ENCODE data around the gene BTBD17. TPM values are rescaled to one million over a fixed set of nuclear protein-coding genes. Genes with fewer than 3 reads are reported as not detected.

BTBD17 gene
- total RNA-seq, 1 donor from 2014 or later, result not detected

DNA sequence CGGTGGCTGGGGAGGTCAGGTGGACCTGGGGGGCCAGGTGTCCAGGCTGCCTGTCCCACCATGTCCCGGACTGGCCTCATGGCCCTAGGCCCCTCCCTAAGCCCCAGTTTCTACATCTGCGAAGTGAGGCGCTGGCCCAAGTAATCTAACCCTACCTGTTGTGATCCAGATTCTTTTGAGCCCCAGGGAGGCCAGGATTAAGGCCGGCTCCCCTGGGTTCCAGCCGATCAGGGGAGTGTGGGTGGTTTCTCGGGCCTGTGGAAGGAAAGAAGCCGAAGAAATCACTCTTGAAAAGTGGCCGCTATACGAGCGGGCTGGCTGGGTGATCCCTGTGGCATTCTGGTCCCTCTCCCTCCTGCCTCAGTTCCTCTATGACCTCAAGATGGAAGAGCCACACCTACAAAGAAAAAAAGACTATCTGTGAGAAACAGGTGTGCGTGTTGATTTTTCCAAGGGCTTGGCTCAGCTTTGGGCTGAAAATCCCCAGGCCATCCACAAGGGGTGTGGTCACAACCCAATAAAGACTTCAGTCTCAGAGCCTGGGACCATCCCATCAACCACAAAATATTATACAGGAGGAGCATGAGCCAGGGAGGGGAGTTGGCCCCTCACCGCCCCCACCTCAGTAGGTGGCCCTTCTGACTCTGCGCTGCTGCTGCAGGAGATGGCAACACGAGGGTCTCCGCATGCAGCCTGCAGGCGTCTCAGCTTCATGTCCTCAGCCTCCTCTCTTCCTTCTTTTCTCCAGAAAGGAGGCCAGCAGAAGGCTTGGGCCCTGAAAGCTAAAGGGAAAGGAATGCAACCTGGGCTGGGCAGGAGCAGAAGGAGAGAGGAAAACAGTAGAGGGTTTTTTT is 25.9 kb upstream of the BTBD17 start:
- FAIRE-seq (no peak), DNase-seq (ENCODE audit: low read depth) (no peak)
- peaks cover 31% of the 10 kb centered on the region for H3K27me3 Mint-ChIP-seq (ENCODE audit: low read depth, unreplicated experiment)
- H3K4me3 ChIP-seq (ENCODE audit: insufficient read depth, low read depth, low read length), result no peak overlapping the region
- no peak overlapping the region for H3K4me2 ChIP-seq (ENCODE audit: low read length)
- H3K79me2 ChIP-seq (ENCODE audit: insufficient read depth, low read length), result no peaks in the 10 kb centered on the region
- no peak overlapping the region for H3K9ac ChIP-seq (ENCODE audit: low read length)
- H3K9me3 ChIP-seq (ENCODE audit: insufficient read depth, low read depth, low read length), result no peaks in the 10 kb centered on the region
- H4K20me1 ChIP-seq (ENCODE audit: insufficient read depth, low read length), result no peaks in the 10 kb centered on the region
- peaks cover 6% of the 10 kb centered on the region for H3K4me1 Mint-ChIP-seq (ENCODE audit: low read depth, unreplicated experiment)
- no peaks in the 10 kb centered on the region for H3K9me3 Mint-ChIP-seq (ENCODE audit: unreplicated experiment)
- H3K36me3 Mint-ChIP-seq (ENCODE audit: low read depth, unreplicated experiment), result no peaks in the 10 kb centered on the region
- H2AFZ ChIP-seq (ENCODE audit: low read depth, low read length), result no peak overlapping the region
- no peak overlapping the region for H3K4me3 Mint-ChIP-seq (ENCODE audit: unreplicated experiment)
- no peaks in the 10 kb centered on the region for H3K36me3 ChIP-seq (ENCODE audit: insufficient read depth, low read length)
- H3K4me1 ChIP-seq (ENCODE audit: insufficient read depth, low read length), result no peaks in the 10 kb centered on the region
- H3K27ac Mint-ChIP-seq (ENCODE audit: unreplicated experiment), result no peak overlapping the region
- TF ChIP-seq, protein P1, sequence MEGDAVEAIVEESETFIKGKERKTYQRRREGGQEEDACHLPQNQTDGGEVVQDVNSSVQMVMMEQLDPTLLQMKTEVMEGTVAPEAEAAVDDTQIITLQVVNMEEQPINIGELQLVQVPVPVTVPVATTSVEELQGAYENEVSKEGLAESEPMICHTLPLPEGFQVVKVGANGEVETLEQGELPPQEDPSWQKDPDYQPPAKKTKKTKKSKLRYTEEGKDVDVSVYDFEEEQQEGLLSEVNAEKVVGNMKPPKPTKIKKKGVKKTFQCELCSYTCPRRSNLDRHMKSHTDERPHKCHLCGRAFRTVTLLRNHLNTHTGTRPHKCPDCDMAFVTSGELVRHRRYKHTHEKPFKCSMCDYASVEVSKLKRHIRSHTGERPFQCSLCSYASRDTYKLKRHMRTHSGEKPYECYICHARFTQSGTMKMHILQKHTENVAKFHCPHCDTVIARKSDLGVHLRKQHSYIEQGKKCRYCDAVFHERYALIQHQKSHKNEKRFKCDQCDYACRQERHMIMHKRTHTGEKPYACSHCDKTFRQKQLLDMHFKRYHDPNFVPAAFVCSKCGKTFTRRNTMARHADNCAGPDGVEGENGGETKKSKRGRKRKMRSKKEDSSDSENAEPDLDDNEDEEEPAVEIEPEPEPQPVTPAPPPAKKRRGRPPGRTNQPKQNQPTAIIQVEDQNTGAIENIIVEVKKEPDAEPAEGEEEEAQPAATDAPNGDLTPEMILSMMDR (IDR thresholded peaks at IDR 0.05; ENCODE audit: insufficient read depth, low read depth, low read length), result no peak
- TF ChIP-seq EZH2 (IDR thresholded peaks at IDR 0.05; ENCODE audit: insufficient read depth, low read length), result no peak
- no peaks in the 10 kb centered on the region for H3K27me3 ChIP-seq (ENCODE audit: insufficient read depth, low read length)
- no peak overlapping the region for H3K27ac ChIP-seq (ENCODE audit: low read depth, low read length)

DNA sequence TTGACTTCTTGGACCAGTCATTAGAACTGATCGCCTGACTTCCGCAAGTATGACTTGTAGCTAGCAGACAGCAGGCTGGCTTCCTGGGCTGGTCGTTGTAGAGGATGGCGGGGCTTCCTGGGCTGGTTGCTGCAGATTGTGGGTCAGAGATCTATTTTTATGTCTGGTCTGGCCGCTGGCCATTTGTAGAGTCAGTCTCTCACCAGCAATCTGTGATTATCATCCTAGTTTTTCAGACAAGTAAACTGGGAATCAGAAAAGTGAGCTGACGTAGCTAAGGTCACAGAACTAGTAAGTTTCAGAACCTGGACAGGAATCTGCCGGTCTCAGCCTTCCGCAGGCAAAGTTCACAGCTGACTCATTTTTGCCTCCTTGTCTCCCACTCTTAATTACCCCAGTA is 24.7 kb upstream of the BTBD17 start:
- Mint-ChIP-seq H3K36me3 (ENCODE audit: low read depth, unreplicated experiment) (no peaks in the 10 kb centered on the region), H3K27me3 (ENCODE audit: low read depth, unreplicated experiment) (peaks cover 33% of the 10 kb centered on the region), H3K4me1 (ENCODE audit: low read depth, unreplicated experiment) (peaks cover 6% of the 10 kb centered on the region), H3K4me3 (ENCODE audit: unreplicated experiment) (no peak overlapping the region), H3K27ac (ENCODE audit: unreplicated experiment) (no peak overlapping the region), H3K9me3 (ENCODE audit: unreplicated experiment) (no peaks in the 10 kb centered on the region)
- Histone ChIP-seq H3K4me1 (ENCODE audit: insufficient read depth, low read length) (no peaks in the 10 kb centered on the region), H3K79me2 (ENCODE audit: insufficient read depth, low read length) (no peaks in the 10 kb centered on the region), H3K9ac (ENCODE audit: low read length) (no peak overlapping the region), H2AFZ (ENCODE audit: low read depth, low read length) (no peak overlapping the region), H4K20me1 (ENCODE audit: insufficient read depth, low read length) (no peaks in the 10 kb centered on the region), H3K4me3 (ENCODE audit: insufficient read depth, low read depth, low read length) (no peak overlapping the region), H3K4me2 (ENCODE audit: low read length) (no peak overlapping the region), H3K36me3 (ENCODE audit: insufficient read depth, low read length) (no peaks in the 10 kb centered on the region), H3K27ac (ENCODE audit: low read depth, low read length) (no peak overlapping the region), H3K27me3 (ENCODE audit: insufficient read depth, low read length) (no peaks in the 10 kb centered on the region), H3K9me3 (ENCODE audit: insufficient read depth, low read depth, low read length) (no peaks in the 10 kb centered on the region)
- peak; percentile 51 for DNase-seq (ENCODE audit: low read depth)
- no peak for TF ChIP-seq EZH2 (IDR thresholded peaks at IDR 0.05; ENCODE audit: insufficient read depth, low read length)
- TF ChIP-seq, protein P1 (IDR thresholded peaks at IDR 0.05; ENCODE audit: insufficient read depth, low read depth, low read length), result no peak
- FAIRE-seq, result no peak

DNA sequence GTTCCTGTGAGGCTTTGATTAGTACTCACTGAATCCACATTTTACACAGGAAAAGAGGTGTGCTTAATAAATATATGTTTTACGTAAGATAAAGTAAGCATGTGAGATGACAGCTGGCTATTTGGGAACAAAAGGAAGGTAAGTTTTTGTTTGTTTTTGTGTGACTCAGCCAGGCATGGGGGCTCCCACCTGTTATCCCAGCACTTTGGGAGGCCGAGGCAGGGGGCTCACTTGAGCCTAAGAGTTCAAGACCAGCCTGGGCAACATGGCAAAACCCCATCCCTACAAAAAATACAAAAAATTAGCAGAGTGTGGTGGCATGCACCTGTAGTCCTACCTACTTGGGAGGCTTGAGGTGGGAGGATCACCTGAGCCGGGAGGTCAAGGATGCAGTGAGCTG is 23.5 kb upstream of the BTBD17 start:
- peaks cover 29% of the 10 kb centered on the region for H3K27me3 Mint-ChIP-seq (ENCODE audit: low read depth, unreplicated experiment)
- DNase-seq (ENCODE audit: low read depth) (no peak), FAIRE-seq (no peak)
- peaks cover 6% of the 10 kb centered on the region for H3K4me1 Mint-ChIP-seq (ENCODE audit: low read depth, unreplicated experiment)
- TF ChIP-seq, protein P1 (IDR thresholded peaks at IDR 0.05; ENCODE audit: insufficient read depth, low read depth, low read length), result no peak
- no peak for TF ChIP-seq EZH2 (IDR thresholded peaks at IDR 0.05; ENCODE audit: insufficient read depth, low read length)
- H3K27ac ChIP-seq (ENCODE audit: low read depth, low read length), result no peak overlapping the region
- H3K4me3 ChIP-seq (ENCODE audit: insufficient read depth, low read depth, low read length), result no peak overlapping the region
- H3K27ac Mint-ChIP-seq (ENCODE audit: unreplicated experiment), result no peak overlapping the region
- H3K9ac ChIP-seq (ENCODE audit: low read length), result no peak overlapping the region
- H2AFZ ChIP-seq (ENCODE audit: low read depth, low read length), result no peak overlapping the region
- no peaks in the 10 kb centered on the region for H3K9me3 Mint-ChIP-seq (ENCODE audit: unreplicated experiment)
- H4K20me1 ChIP-seq (ENCODE audit: insufficient read depth, low read length), result no peaks in the 10 kb centered on the region
- H3K27me3 ChIP-seq (ENCODE audit: insufficient read depth, low read length), result no peaks in the 10 kb centered on the region
- no peaks in the 10 kb centered on the region for H3K36me3 Mint-ChIP-seq (ENCODE audit: low read depth, unreplicated experiment)
- H3K4me3 Mint-ChIP-seq (ENCODE audit: unreplicated experiment), result no peak overlapping the region
- H3K79me2 ChIP-seq (ENCODE audit: insufficient read depth, low read length), result no peaks in the 10 kb centered on the region
- H3K4me1 ChIP-seq (ENCODE audit: insufficient read depth, low read length), result no peaks in the 10 kb centered on the region
- H3K9me3 ChIP-seq (ENCODE audit: insufficient read depth, low read depth, low read length), result no peaks in the 10 kb centered on the region
- H3K36me3 ChIP-seq (ENCODE audit: insufficient read depth, low read length), result no peaks in the 10 kb centered on the region
- no peak overlapping the region for H3K4me2 ChIP-seq (ENCODE audit: low read length)
